ENCODE results near the gene NFATC2. TPM values are rescaled to one million over a fixed set of nuclear protein-coding genes. Genes with fewer than 3 reads are reported as not detected.

NFATC2 gene
- total RNA-seq, 1 experiment from 2014 or later, result 5.0 TPM

- TF ChIP-seq, protein P1, sequence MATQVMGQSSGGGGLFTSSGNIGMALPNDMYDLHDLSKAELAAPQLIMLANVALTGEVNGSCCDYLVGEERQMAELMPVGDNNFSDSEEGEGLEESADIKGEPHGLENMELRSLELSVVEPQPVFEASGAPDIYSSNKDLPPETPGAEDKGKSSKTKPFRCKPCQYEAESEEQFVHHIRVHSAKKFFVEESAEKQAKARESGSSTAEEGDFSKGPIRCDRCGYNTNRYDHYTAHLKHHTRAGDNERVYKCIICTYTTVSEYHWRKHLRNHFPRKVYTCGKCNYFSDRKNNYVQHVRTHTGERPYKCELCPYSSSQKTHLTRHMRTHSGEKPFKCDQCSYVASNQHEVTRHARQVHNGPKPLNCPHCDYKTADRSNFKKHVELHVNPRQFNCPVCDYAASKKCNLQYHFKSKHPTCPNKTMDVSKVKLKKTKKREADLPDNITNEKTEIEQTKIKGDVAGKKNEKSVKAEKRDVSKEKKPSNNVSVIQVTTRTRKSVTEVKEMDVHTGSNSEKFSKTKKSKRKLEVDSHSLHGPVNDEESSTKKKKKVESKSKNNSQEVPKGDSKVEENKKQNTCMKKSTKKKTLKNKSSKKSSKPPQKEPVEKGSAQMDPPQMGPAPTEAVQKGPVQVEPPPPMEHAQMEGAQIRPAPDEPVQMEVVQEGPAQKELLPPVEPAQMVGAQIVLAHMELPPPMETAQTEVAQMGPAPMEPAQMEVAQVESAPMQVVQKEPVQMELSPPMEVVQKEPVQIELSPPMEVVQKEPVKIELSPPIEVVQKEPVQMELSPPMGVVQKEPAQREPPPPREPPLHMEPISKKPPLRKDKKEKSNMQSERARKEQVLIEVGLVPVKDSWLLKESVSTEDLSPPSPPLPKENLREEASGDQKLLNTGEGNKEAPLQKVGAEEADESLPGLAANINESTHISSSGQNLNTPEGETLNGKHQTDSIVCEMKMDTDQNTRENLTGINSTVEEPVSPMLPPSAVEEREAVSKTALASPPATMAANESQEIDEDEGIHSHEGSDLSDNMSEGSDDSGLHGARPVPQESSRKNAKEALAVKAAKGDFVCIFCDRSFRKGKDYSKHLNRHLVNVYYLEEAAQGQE (IDR thresholded peaks at IDR 0.05; ENCODE audit: low read depth), result no peak
- TF ChIP-seq, protein P2, sequence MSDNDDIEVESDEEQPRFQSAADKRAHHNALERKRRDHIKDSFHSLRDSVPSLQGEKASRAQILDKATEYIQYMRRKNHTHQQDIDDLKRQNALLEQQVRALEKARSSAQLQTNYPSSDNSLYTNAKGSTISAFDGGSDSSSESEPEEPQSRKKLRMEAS (IDR thresholded peaks at IDR 0.05), result no peak
- TF ChIP-seq JUND (IDR thresholded peaks at IDR 0.05) (no peak), SRF (IDR thresholded peaks at IDR 0.05; ENCODE audit: low read depth) (no peak), FOSL1 (IDR thresholded peaks at IDR 0.05; ENCODE audit: low read depth) (no peak), POLR2A (IDR thresholded peaks at IDR 0.05; ENCODE audit: borderline replicate concordance, extremely low read depth, insufficient read depth, insufficient read length) (no peak), CBX3 (IDR thresholded peaks at IDR 0.05; ENCODE audit: low read depth) (no peak), CEBPB (IDR thresholded peaks at IDR 0.05; ENCODE audit: low read depth) (no peak), ELF1 (IDR thresholded peaks at IDR 0.05; ENCODE audit: borderline replicate concordance, low read depth) (no peak), TCF7L2 (IDR thresholded peaks at IDR 0.05; ENCODE audit: borderline replicate concordance, extremely low read depth, insufficient read depth, insufficient read length) (no peak), ZFX (IDR thresholded peaks at IDR 0.05) (no peak), YY1 (IDR thresholded peaks at IDR 0.05; ENCODE audit: extremely low read depth, insufficient replicate concordance, low read depth, low read length) (no peak)
- TF ChIP-seq, protein P3, sequence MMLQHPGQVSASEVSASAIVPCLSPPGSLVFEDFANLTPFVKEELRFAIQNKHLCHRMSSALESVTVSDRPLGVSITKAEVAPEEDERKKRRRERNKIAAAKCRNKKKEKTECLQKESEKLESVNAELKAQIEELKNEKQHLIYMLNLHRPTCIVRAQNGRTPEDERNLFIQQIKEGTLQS (IDR thresholded peaks at IDR 0.05), result no peak
Measured at GRCh38 chr20:51591871-51592270, 49.4 kb upstream of the NFATC2 start (continued).

DNA sequence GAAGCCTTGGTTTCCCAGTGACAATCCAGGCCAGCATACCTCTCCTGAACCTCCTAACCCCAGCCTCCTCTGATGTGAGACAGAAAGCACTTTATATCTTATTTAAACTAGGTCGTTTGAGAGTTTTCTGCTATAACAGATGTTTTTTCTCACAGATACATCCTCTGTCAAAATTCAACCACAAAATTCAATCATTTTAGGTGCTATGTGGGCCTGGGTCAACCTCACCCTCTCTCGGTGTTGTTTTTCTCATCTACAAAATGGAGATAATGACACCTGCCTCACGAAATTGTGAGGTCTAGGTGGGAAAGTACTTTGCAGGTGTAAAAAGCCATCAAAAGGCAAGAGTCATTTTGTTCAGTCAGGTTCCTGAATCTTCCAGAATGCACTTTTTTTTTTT is 46.2 kb upstream of the NFATC2 start:
- ChIA-PET CTCF (no interaction called here), POLR2A (no interaction called here), RAD21 (ENCODE audit: low non-redundant PET in 1 of 2, low total read pairs in 2 of 2, uncharacterized antibody in 2 of 2, unreplicated experiment in 2 of 2) (no interaction called here)
- Histone ChIP-seq H3K4me2 (ENCODE audit: low read length) (peak overlapping the region; percentile 64), H3K36me3 (ENCODE audit: control insufficient read depth in 1 of 2, insufficient read depth in 2 of 2, low read length in 2 of 2) (no peaks in the 10 kb centered on the region), H3K9me2 (ENCODE audit: insufficient read depth) (no peaks in the 10 kb centered on the region), H4K20me1 (ENCODE audit: insufficient read depth) (no peaks in the 10 kb centered on the region), H3K27me3 (ENCODE audit: insufficient read depth, low read length) (no peaks in the 10 kb centered on the region), H3K9me3 (ENCODE audit: control insufficient read depth in 1 of 2, insufficient read depth in 1 of 2, low read depth in 1 of 2, low read length in 2 of 2) (no peaks in the 10 kb centered on the region), H3K4me1 (ENCODE audit: control insufficient read depth in 1 of 2, insufficient read depth in 2 of 2, low read length in 2 of 2) (peaks cover 17 to 49% of the 10 kb centered on the region in 2 experiments), H3K27ac (ENCODE audit: low read depth, low read length) (peak overlapping the region; percentile 39), H3K9ac (ENCODE audit: low read length) (0 out of 2 replicates have a peak overlapping the region, but pooled peaks have one; percentile 19), H3K4me3 (replicated peaks in 1 of 2; ENCODE audit: low read depth in 1 of 2, low read length in 2 of 2) (peak overlapping the region in 1 of 2 experiments; percentile 10; a peak in 1 of 4 replicates), H2AFZ (ENCODE audit: low read depth, low read length, poor library complexity, severe bottlenecking) (peak overlapping the region; percentile 84), H3K79me2 (ENCODE audit: insufficient read depth, low read length) (no peaks in the 10 kb centered on the region)
- BruUV-seq (replicated peaks), result no TSS peak
- ATAC-seq, result no peak
- TF ChIP-seq JUND (IDR thresholded peaks at IDR 0.05) (no peak), EGR1 (IDR thresholded peaks at IDR 0.05; ENCODE audit: low read depth) (no peak), CEBPB (IDR thresholded peaks at IDR 0.05; ENCODE audit: low read depth) (no peak), EZH2phosphoT487 (IDR thresholded peaks at IDR 0.05; ENCODE audit: borderline replicate concordance) (no peak), CBX3 (IDR thresholded peaks at IDR 0.05; ENCODE audit: low read depth) (no peak), TCF7L2 (IDR thresholded peaks at IDR 0.05; ENCODE audit: borderline replicate concordance, extremely low read depth, insufficient read depth, insufficient read length) (no peak)
- TF ChIP-seq, protein P3 (IDR thresholded peaks at IDR 0.05), result no peak
- intact Hi-C loops (cut with micrococcal nuclease), result loop anchor here (5.0 kb wide), 1 partner anchor 131 kb away; no protein-coding TSS in a partner anchor
- DNase-seq (ENCODE audit: low read depth, low spot score), result no peak

Data from HCT116 (cell line).